Measurements from ENCODE around the gene ASMTL.

DNA sequence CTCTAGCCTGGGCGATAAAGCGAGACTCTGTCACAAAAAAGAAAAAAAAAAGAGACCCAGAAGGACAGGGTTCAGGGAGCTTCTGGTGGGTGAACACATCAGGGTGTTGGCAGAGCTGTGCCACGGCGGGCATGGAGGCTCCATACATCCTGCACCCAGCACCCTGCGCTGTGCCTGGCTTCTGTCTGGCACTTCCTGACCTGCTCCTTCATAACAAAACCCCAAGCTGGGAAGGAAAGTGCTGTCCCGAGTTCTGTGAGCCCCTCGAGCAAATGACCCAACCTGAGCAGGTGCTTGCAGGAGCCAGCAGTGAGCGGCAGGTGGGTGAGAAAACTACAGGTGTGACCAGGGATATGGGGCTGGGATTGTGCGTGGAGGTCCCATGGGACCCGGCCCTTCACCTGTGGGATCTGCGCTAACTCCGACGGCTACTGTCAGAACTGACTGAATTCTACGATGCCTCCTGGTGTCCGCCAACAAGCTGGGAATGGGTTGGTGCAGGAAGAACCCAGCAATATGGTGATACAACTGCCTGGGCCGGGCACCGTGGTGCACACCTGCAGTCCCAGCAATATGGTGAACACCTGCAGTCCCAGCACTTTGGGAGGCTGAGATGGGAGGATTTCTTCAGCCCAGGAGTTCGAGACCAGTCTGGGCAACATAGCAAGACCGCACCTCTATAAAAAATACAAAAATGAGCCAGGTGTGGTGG, 18.9 kb downstream of the ASMTL start:
- TF ChIP-seq, protein P1, sequence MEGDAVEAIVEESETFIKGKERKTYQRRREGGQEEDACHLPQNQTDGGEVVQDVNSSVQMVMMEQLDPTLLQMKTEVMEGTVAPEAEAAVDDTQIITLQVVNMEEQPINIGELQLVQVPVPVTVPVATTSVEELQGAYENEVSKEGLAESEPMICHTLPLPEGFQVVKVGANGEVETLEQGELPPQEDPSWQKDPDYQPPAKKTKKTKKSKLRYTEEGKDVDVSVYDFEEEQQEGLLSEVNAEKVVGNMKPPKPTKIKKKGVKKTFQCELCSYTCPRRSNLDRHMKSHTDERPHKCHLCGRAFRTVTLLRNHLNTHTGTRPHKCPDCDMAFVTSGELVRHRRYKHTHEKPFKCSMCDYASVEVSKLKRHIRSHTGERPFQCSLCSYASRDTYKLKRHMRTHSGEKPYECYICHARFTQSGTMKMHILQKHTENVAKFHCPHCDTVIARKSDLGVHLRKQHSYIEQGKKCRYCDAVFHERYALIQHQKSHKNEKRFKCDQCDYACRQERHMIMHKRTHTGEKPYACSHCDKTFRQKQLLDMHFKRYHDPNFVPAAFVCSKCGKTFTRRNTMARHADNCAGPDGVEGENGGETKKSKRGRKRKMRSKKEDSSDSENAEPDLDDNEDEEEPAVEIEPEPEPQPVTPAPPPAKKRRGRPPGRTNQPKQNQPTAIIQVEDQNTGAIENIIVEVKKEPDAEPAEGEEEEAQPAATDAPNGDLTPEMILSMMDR (conservative IDR thresholded peaks at IDR 0.05; ENCODE audit: low read depth in 2 of 2), result no peak
- TF ChIP-seq REST (IDR thresholded peaks at IDR 0.05; ENCODE audit: unreplicated experiment), result no peak
- no peak for TF ChIP-seq ZNF114 (CRISPR knock-in tag; IDR thresholded peaks at IDR 0.05)
- TF ChIP-seq EZH2phosphoT487 (IDR thresholded peaks at IDR 0.05; ENCODE audit: unreplicated experiment), result no peak
- no peak for TF ChIP-seq POLR2AphosphoS5 (IDR thresholded peaks at IDR 0.05; ENCODE audit: low read depth)
- no peak for TF ChIP-seq EZH2 (IDR thresholded peaks at IDR 0.05; ENCODE audit: low read depth, unreplicated experiment)
- TF ChIP-seq CREB1 (CRISPR knock-in tag; IDR thresholded peaks at IDR 0.05; ENCODE audit: low read depth), result no peak
- TF ChIP-seq, protein P2, sequence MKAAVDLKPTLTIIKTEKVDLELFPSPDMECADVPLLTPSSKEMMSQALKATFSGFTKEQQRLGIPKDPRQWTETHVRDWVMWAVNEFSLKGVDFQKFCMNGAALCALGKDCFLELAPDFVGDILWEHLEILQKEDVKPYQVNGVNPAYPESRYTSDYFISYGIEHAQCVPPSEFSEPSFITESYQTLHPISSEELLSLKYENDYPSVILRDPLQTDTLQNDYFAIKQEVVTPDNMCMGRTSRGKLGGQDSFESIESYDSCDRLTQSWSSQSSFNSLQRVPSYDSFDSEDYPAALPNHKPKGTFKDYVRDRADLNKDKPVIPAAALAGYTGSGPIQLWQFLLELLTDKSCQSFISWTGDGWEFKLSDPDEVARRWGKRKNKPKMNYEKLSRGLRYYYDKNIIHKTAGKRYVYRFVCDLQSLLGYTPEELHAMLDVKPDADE (IDR thresholded peaks at IDR 0.05), result no peak
- TF ChIP-seq STAT1 (IDR thresholded peaks at IDR 0.05; ENCODE audit: unreplicated experiment), result no peak
- no peak for TF ChIP-seq JUNB (IDR thresholded peaks at IDR 0.05; ENCODE audit: unreplicated experiment)

All from GM23338 (cell line).